Lung (tissue), 12 donors: ENCODE measurements around the gene COL13A1. TPM values are rescaled to one million over a fixed set of nuclear protein-coding genes. Genes with fewer than 3 reads are reported as not detected.

ENCODE experiments used
- ATAC-seq: fragments of 200-7000 bp; cut with Tn5 transposase; one replicate; pipeline ENCODE4 v1.9.1; 2020; ENCODE audit warnings: moderate number of reproducible peaks; ENCODE audit not compliant: insufficient read depth, low FRiP score
- DNase-seq, 3 donors: peaks; one replicate each; pipeline ENCODE4 v3.0.0-alpha.2; 2013 to 2017
- H3K27ac ChIP-seq, 2 donors: one replicate each; pipeline ENCODE4 v1.5.1; 2013; ENCODE audit warnings: mild to moderate bottlenecking in 2 of 2, moderate library complexity in 2 of 2, control low read depth in 1 of 2, inconsistent platforms in 1 of 2, low read depth in 1 of 2, low read length in 1 of 2
- H3K27me3 ChIP-seq, 3 donors: one replicate each; pipeline ENCODE4 v1.5.1; 2013; ENCODE audit warnings: low read length in 2 of 3; ENCODE audit not compliant: control insufficient read depth in 3 of 3, insufficient read depth in 3 of 3
- H3K36me3 ChIP-seq, 4 donors: one replicate each; pipeline ENCODE4 v1.5.1; 2013; ENCODE audit warnings: low read length in 4 of 4, mild to moderate bottlenecking in 1 of 4, moderate library complexity in 1 of 4; ENCODE audit not compliant: control insufficient read depth in 4 of 4, insufficient read depth in 4 of 4
- H3K4me1 ChIP-seq, 5 donors: one replicate each; pipeline ENCODE4 v1.5.1; 2013; ENCODE audit warnings: low read length in 5 of 5, mild to moderate bottlenecking in 2 of 5, moderate library complexity in 1 of 5; ENCODE audit not compliant: control insufficient read depth in 5 of 5, insufficient read depth in 5 of 5
- H3K4me3 ChIP-seq: one replicate; pipeline ENCODE4 v1.5.1; 2013; ENCODE audit warnings: mild to moderate bottlenecking, control low read depth, moderate library complexity
- H3K9ac ChIP-seq, 2 donors: one replicate each; pipeline ENCODE4 v1.5.1; 2013; ENCODE audit warnings: low read length in 2 of 2, control low read depth in 1 of 2; ENCODE audit not compliant: insufficient read depth in 1 of 2
- H3K9me3 ChIP-seq, 4 donors: one replicate each; pipeline ENCODE4 v1.5.1; 2013; ENCODE audit warnings: low read length in 3 of 4, mild to moderate bottlenecking in 1 of 4, moderate library complexity in 1 of 4; ENCODE audit not compliant: control insufficient read depth in 4 of 4, insufficient read depth in 3 of 4
- WGBS, 2 donors: extraction: QIAGEN DNeasy Blood & Tissue Kit; methylation state at CpG; one replicate each; pipeline ENCODE4 v1.1.7; 2013; 5-methylcytosine and 5-hydroxymethylcytosine counted together
- polyA plus RNA-seq, 2 donors: library from polyadenylated mRNA; stranded (reverse); fragments of 200-250 nt; gene quantifications; one replicate each; pipeline ENCODE4 v1.2.1, GENCODE V29; 2013
- total RNA-seq, 2 donors: library from RNA; depleted of rRNA in 1 of 2; stranded (reverse); fragments of >200 nt in 1 of 2; gene quantifications; one replicate each; pipeline ENCODE4 v1.2.1, GENCODE V29; 2014 to 2021
- TF ChIP-seq, protein P1 (sequence below): IDR thresholded peaks from 2 replicates; pipeline ENCODE4 v1.5.1; 2012; ENCODE audit warnings: mild to moderate bottlenecking; ENCODE audit errors: control extremely low read depth, extremely low read depth
- donor health status: control.
- donor health status: control.
- donor health status: Bipolar disorder and iron deficiency.
- donor health status: healthy.
- donor health status: DM: yes; HTN: yes; CAD: no.

The COL13A1 gene
- total and polyA plus RNA-seq, 4 donors = 2.7 to 42.1 (median 5.6) TPM

- TF ChIP-seq, protein P1, sequence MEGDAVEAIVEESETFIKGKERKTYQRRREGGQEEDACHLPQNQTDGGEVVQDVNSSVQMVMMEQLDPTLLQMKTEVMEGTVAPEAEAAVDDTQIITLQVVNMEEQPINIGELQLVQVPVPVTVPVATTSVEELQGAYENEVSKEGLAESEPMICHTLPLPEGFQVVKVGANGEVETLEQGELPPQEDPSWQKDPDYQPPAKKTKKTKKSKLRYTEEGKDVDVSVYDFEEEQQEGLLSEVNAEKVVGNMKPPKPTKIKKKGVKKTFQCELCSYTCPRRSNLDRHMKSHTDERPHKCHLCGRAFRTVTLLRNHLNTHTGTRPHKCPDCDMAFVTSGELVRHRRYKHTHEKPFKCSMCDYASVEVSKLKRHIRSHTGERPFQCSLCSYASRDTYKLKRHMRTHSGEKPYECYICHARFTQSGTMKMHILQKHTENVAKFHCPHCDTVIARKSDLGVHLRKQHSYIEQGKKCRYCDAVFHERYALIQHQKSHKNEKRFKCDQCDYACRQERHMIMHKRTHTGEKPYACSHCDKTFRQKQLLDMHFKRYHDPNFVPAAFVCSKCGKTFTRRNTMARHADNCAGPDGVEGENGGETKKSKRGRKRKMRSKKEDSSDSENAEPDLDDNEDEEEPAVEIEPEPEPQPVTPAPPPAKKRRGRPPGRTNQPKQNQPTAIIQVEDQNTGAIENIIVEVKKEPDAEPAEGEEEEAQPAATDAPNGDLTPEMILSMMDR = no peak
- Histone ChIP-seq H3K4me3 (no peak overlapping the region), H3K4me1 (peaks cover 0 to 4% (median 0%) of the 10 kb centered on the region in 5 donors), H3K9me3 (no peaks in the 10 kb centered on the region), H3K36me3 (peaks cover 0 to 10% (median 4%) of the 10 kb centered on the region in 4 donors), H3K9ac (no peak overlapping the region), H3K27me3 (no peaks in the 10 kb centered on the region), H3K27ac (no peak overlapping the region)
- WGBS, 2 donors = 83 to 89% methylated on average over 7 of the region's 7 CpGs
- no peak for ATAC-seq
- DNase-seq = no peak
Measured at GRCh38 chr10:69890065-69890847, 88.5 kb downstream of the COL13A1 start.

DNA sequence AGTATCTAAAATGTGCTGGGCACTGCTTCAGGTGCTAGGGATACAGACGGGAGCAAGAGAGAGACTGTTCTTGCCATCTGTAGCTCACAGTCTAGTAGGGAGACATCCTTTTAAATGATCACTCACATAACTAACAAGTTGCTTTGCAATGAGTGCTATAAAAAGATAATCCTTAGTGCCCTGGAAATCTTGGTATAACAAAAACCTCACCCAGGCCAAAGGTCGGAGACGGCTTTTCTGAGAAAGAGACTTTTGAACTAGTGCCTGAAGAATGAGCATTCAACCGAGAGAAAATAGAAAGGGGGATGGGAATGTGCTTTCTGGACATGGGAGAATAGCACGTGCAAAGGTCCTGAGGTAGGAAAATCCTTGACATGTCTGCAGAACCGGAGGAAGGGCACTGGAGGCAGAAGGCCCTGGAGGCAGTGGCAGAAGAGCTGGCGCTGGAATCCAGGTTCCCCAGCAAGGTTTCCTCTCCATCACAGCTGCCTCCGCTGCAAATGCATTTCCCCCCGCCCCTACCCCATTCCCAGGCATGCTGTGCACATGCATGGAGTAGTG is 89.4 kb downstream of the COL13A1 start:
- no peaks in the 10 kb centered on the region for H3K9me3 ChIP-seq
- ATAC-seq (no peak), DNase-seq (no peak)
- H3K27ac ChIP-seq = no peak overlapping the region
- TF ChIP-seq, protein P1 = no peak
- no peaks in the 10 kb centered on the region for H3K27me3 ChIP-seq
- no peak overlapping the region for H3K9ac ChIP-seq
- H3K36me3 ChIP-seq = peaks cover 0 to 11% (median 5%) of the 10 kb centered on the region in 4 donors
- WGBS, 2 donors = 92 to 97% methylated on average over 9 of the region's 9 CpGs
- H3K4me3 ChIP-seq = no peak overlapping the region
- H3K4me1 ChIP-seq = peaks cover 0 to 4% (median 0%) of the 10 kb centered on the region in 5 donors

- H3K4me1 ChIP-seq = peaks cover 0 to 8% (median 2%) of the 10 kb centered on the region in 5 donors
- WGBS, 2 donors = 84 to 86% methylated on average over 7 of the region's 7 CpGs
- DNase-seq = no peak
- H3K9ac ChIP-seq = no peak overlapping the region
- H3K4me3 ChIP-seq = no peak overlapping the region
- H3K9me3 ChIP-seq = no peaks in the 10 kb centered on the region
- ATAC-seq = no peak
- TF ChIP-seq, protein P1 = no peak
- no peak overlapping the region for H3K27ac ChIP-seq
- peaks cover 0 to 11% (median 5%) of the 10 kb centered on the region in 4 donors for H3K36me3 ChIP-seq
- no peaks in the 10 kb centered on the region for H3K27me3 ChIP-seq
Measured at GRCh38 chr10:69892406-69892805, 90.7 kb downstream of the COL13A1 start.
